GM23248 (cell line): ENCODE data around the gene TMEM145. TPM values are rescaled to one million over a fixed set of nuclear protein-coding genes. Genes with fewer than 3 reads are reported as not detected.

Experiments used
- DNase-seq: peaks from one replicate; pipeline ENCODE4 v3.0.0-alpha.2; 2015
- H2AFZ ChIP-seq: fragments of 200-600 bp; sonication (generic); 2 replicates; pipeline ENCODE4 v1.6.1; 2016; ENCODE audit warnings: antibody characterized with exemption
- H3F3A ChIP-seq: fragments of 200-600 bp; sonication (generic); 2 replicates; pipeline ENCODE4 v1.6.1; 2016; ENCODE audit warnings: mild to moderate bottlenecking, antibody characterized with exemption, mixed run types; ENCODE audit not compliant: insufficient read depth
- H3K27ac ChIP-seq: fragments of 200-600 bp; sonication (generic); 2 replicates; pipeline ENCODE4 v1.5.1; 2016; ENCODE audit warnings: mild to moderate bottlenecking
- H3K27me3 ChIP-seq: fragments of 200-600 bp; sonication (generic); replicated peaks from 2 replicates; pipeline ENCODE4 v1.6.1; 2016; ENCODE audit warnings: mild to moderate bottlenecking; ENCODE audit not compliant: insufficient read depth
- H3K36me3 ChIP-seq: fragments of 200-600 bp; sonication (generic); 2 replicates; pipeline ENCODE4 v1.6.1; 2016; ENCODE audit warnings: low read depth, mild to moderate bottlenecking
- H3K4me1 ChIP-seq: fragments of 200-600 bp; sonication (generic); 2 replicates; pipeline ENCODE4 v1.6.1; 2016; ENCODE audit warnings: mild to moderate bottlenecking; ENCODE audit not compliant: insufficient read depth
- H3K4me2 ChIP-seq: fragments of 200-600 bp; sonication (generic); one replicate; pipeline ENCODE4 v1.6.1; 2016; ENCODE audit warnings: mild to moderate bottlenecking; ENCODE audit not compliant: unreplicated experiment
- H3K4me3 ChIP-seq: fragments of 200-600 bp; sonication (generic); 2 replicates; pipeline ENCODE4 v1.5.1; 2016; ENCODE audit warnings: mild to moderate bottlenecking
- H3K79me2 ChIP-seq: fragments of 200-600 bp; sonication (generic); 2 replicates; pipeline ENCODE4 v1.6.1; 2016; ENCODE audit warnings: mild to moderate bottlenecking; ENCODE audit not compliant: insufficient read depth
- H3K9ac ChIP-seq: fragments of 200-600 bp; sonication (generic); 2 replicates; pipeline ENCODE4 v1.6.1; 2016; ENCODE audit warnings: mild to moderate bottlenecking
- H3K9me2 ChIP-seq: fragments of 200-600 bp; sonication (generic); 2 replicates; pipeline ENCODE4 v1.6.1; 2016; ENCODE audit warnings: mixed run types, mild to moderate bottlenecking, moderate library complexity; ENCODE audit not compliant: insufficient read depth
- H3K9me3 ChIP-seq: fragments of 200-600 bp; sonication (generic); one replicate; pipeline ENCODE4 v1.6.1; 2017; ENCODE audit warnings: low read depth
- H4K20me1 ChIP-seq: fragments of 200-600 bp; sonication (generic); 2 replicates; pipeline ENCODE4 v1.6.0; 2016; ENCODE audit not compliant: insufficient read depth
- EZH2 ChIP-seq: fragments of 200-600 bp; sonication (generic); IDR thresholded peaks from 2 replicates; pipeline ENCODE4 v1.6.1; 2018; ENCODE audit warnings: antibody characterized with exemption, mild to moderate bottlenecking; ENCODE audit not compliant: insufficient read depth, poor library complexity, severe bottlenecking
- EZH2phosphoT487 ChIP-seq: fragments of 200-600 bp; sonication (generic); IDR thresholded peaks from 2 replicates; pipeline ENCODE4 v1.6.1; 2018; ENCODE audit warnings: antibody characterized with exemption, moderate library complexity, mild to moderate bottlenecking, low read depth; ENCODE audit not compliant: insufficient read depth
- WGBS, 2 experiments: methylation state at CpG; one replicate each; pipeline ENCODE4 v1.1.6; 2015 to 2017; ENCODE audit warnings: low lambda C conversion rate in 2 of 2, low coverage in 1 of 2; ENCODE audit errors: missing lambda C conversion rate in 2 of 2; 5-methylcytosine and 5-hydroxymethylcytosine counted together
- in situ Hi-C: fragments of 300-500 bp; cut with MboI; formaldehyde crosslinking; loops from 2 replicates; pipeline ENCODE4 v1.15.0; 2020
- polyA plus RNA-seq: library from polyadenylated mRNA; unstranded; fragments of >200 nt; fragmentation: Nextera tagmentation; extraction: Ambion mirVana; gene quantifications from 2 replicates; pipeline ENCODE4 v1.2.1, GENCODE V29; 2016
- total RNA-seq: library from RNA; depleted of rRNA; stranded (reverse); fragments of >200 nt; shearing (Covaris generic); gene quantifications from 2 replicates; pipeline ENCODE4 v1.2.3, GENCODE V29; 2014

Gene TMEM145
- total and polyA plus RNA-seq, 2 experiments from 2014 or later, result not detected

DNA sequence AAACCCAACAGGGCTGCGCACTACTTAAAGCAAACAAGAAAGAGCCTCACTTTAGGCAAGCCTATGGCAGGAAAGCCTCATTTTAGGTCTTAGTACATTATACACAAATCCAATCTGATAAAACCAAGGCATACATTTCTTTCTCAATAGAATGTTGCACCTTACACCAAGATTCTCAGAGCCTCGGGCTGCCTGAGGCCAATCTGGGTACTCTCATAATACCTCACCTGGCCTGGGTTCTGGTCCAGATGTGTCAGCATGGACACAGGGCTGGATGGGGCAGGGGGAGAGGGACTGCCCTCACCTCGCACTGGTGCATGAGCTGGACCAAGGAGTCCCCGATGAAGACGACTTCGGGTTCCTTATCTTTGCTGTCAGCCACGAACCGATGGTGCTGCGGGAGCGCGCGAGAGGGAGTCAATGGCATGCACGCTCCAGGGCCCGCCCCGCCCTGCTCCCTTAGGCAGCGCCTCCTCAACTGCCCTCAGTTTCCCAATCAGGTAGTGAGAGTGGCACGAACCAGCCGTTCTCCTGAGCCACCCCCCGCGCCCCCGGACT lies 11.4 kb upstream of the TMEM145 start, which contains the start of gene PRR19:
Gene PRR19, plus strand, starts transcription at position 487 of the 558 bp plus-strand sequence. CDS start 7,453 bp downstream, outside the sequence.
- Histone ChIP-seq H3K4me2 (peak within 1 kb of the TSS; percentile 75), H3K36me3 (no peaks in the 10 kb centered on the region), H4K20me1 (no peaks in the 10 kb centered on the region), H3K9me3 (no peaks in the 10 kb centered on the region), H2AFZ (peak within 1 kb of the TSS; percentile 84), H3K4me1 (no peaks in the 10 kb centered on the region), H3K9ac (peak within 1 kb of the TSS; percentile 64), H3K9me2 (no peaks in the 10 kb centered on the region), H3K4me3 (peak within 1 kb of the TSS; percentile 74), H3K79me2 (no peaks in the 10 kb centered on the region), H3K27ac (no peak within 1 kb of the TSS), H3F3A (no peaks in the 10 kb centered on the region; the same call in 1 of the 2 replicates), H3K27me3 (no peaks in the 10 kb centered on the region)
- TF ChIP-seq EZH2, result no peak
- TF ChIP-seq EZH2phosphoT487, result no peak
- 11 to 16% methylated on average over 16 to 21 of the region's 21 CpGs for WGBS, 2 experiments
- peak; percentile 41 for DNase-seq
- in situ Hi-C loops, result no loop called here

DNA sequence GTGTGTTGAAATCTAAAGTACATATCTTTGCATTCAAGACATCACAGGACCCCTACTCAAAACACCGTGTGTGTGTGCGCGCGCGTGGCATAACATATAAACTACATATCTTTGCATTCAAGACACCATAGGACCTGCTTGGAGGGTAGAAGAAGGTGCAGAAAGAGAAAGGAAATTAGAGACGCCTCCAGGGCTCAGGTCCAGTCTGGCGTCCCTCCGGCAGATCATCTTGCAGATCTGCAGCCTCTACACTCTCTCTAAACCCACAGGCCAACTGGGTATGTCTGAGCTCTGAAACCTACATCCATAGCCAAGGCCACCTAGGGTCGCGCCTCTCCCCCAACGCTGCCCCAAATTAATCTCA lies 10.0 kb upstream of the TMEM145 start:
- no peak overlapping the region for H3K27ac ChIP-seq
- no peaks in the 10 kb centered on the region for H3K36me3 ChIP-seq
- no peaks in the 10 kb centered on the region for H3K9me2 ChIP-seq
- H3F3A ChIP-seq, result no peaks in the 10 kb centered on the region; the same call in 1 of the 2 replicates
- H3K4me3 ChIP-seq, result peak overlapping the region; percentile 74
- 36 to 42% methylated on average over 11 of the region's 11 CpGs for WGBS, 2 experiments
- no peaks in the 10 kb centered on the region for H3K9me3 ChIP-seq
- no peak overlapping the region for H3K4me2 ChIP-seq
- TF ChIP-seq EZH2, result no peak
- no peak for TF ChIP-seq EZH2phosphoT487
- H3K9ac ChIP-seq, result peak overlapping the region; percentile 64; the same call in 1 of the 2 replicates
- H2AFZ ChIP-seq, result peak overlapping the region; percentile 84
- in situ Hi-C loops, result no loop called here
- no peak for DNase-seq
- H3K4me1 ChIP-seq, result no peaks in the 10 kb centered on the region
- no peaks in the 10 kb centered on the region for H4K20me1 ChIP-seq
- no peaks in the 10 kb centered on the region for H3K27me3 ChIP-seq
- H3K79me2 ChIP-seq, result no peaks in the 10 kb centered on the region

DNA sequence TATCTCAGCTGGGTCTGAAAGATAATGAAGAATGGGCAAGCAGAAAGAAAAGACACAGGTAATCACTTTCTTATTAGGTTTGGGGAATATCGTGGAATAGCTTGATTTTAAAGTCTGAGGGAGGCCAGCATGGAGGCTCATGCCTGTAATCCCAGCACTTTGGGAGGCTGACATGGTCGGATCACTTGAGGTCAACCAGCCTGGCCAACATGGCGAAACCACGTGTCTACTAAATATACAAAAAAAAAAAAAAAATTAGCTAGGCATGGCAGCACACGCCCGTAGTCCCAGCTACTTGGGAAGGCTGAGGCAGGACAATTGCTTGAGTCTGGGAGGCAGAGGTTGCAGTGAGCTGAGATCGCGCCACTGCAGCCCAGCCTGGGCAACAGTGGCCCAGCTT lies 9.2 kb upstream of the TMEM145 start:
- H3K4me3 ChIP-seq, result no peak overlapping the region
- H3K4me1 ChIP-seq, result no peaks in the 10 kb centered on the region
- DNase-seq, result no peak
- H4K20me1 ChIP-seq, result no peaks in the 10 kb centered on the region
- no peak overlapping the region for H2AFZ ChIP-seq
- H3K9me2 ChIP-seq, result no peaks in the 10 kb centered on the region
- H3K9ac ChIP-seq, result no peak overlapping the region
- no peaks in the 10 kb centered on the region for H3K79me2 ChIP-seq
- H3K9me3 ChIP-seq, result no peaks in the 10 kb centered on the region
- no peaks in the 10 kb centered on the region for H3K36me3 ChIP-seq
- no peak overlapping the region for H3K4me2 ChIP-seq
- no peak overlapping the region for H3K27ac ChIP-seq
- no peak for TF ChIP-seq EZH2phosphoT487
- no peaks in the 10 kb centered on the region; the same call in 1 of the 2 replicates for H3F3A ChIP-seq
- in situ Hi-C loops, result no loop called here
- WGBS, 2 experiments, result 88 to 91% methylated on average over 8 of the region's 8 CpGs
- H3K27me3 ChIP-seq, result no peaks in the 10 kb centered on the region

DNA sequence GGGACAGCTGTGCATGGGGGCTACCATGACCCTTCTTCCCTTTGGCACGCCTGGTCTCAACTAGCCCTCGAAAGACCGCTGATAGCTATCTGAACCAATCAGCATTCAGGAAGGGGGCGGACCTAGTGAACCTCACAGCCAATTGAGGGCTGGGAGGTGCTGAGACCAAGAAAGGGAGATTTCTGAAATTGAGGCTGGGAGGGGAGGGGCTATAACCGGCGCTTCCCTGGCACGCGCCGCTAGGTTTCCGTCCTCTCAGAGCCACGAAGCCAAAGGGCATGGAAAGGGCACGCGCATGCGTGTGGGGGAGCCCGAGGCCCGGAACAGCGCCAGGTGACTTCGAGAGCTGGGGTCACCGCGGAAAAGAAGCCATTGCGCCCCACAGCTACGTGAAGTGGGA lies 6.5 kb upstream of the TMEM145 start:
- TF ChIP-seq EZH2, result no peak
- Histone ChIP-seq H3K27me3 (no peaks in the 10 kb centered on the region), H3K36me3 (no peaks in the 10 kb centered on the region), H2AFZ (no peak overlapping the region), H3K27ac (no peak overlapping the region), H3K9me3 (no peaks in the 10 kb centered on the region), H3F3A (no peaks in the 10 kb centered on the region; the same call in 1 of the 2 replicates), H4K20me1 (no peaks in the 10 kb centered on the region), H3K79me2 (no peaks in the 10 kb centered on the region), H3K4me1 (no peaks in the 10 kb centered on the region), H3K9me2 (no peaks in the 10 kb centered on the region), H3K4me3 (no peak overlapping the region), H3K4me2 (no peak overlapping the region), H3K9ac (no peak overlapping the region)
- WGBS, 2 experiments, result 93 to 99% methylated on average over 18 to 22 of the region's 22 CpGs
- DNase-seq, result no peak
- in situ Hi-C loops, result no loop called here

DNA sequence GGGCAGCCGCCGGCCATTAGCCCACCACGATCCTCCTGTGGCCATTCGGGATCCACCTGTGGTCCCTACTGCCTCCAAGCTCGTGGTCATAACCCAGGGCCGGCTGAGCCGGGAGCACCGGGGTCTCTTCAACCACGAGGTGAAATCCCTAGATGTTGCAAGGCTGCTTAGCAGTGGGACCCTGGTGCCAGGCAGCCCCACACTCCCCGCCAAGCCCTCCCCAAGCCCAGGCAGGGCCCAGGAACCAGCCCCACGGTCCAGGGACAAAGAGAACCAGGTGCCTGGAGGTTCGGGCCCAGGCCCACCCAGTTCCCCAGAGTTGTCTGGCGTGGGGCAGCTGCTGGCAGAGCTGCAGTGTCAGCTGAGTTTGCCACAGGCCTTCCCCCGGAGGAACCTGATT lies 3.4 kb upstream of the TMEM145 start:
- Histone ChIP-seq H3F3A (no peaks in the 10 kb centered on the region; the same call in 1 of the 2 replicates), H3K79me2 (no peaks in the 10 kb centered on the region), H3K27ac (no peak overlapping the region), H3K9me3 (no peaks in the 10 kb centered on the region), H3K4me3 (no peak overlapping the region), H4K20me1 (no peaks in the 10 kb centered on the region), H3K9me2 (no peaks in the 10 kb centered on the region), H3K4me1 (no peaks in the 10 kb centered on the region), H3K27me3 (peaks cover 7% of the 10 kb centered on the region), H3K9ac (no peak overlapping the region), H2AFZ (no peak overlapping the region), H3K36me3 (no peaks in the 10 kb centered on the region), H3K4me2 (no peak overlapping the region)
- TF ChIP-seq EZH2, result no peak
- no peak for TF ChIP-seq EZH2phosphoT487
- in situ Hi-C loops, result no loop called here
- WGBS, 2 experiments, result 78 to 86% methylated on average over 12 to 13 of the region's 14 CpGs
- DNase-seq, result no peak
